Measurements from ENCODE around the gene GRID1.

DNA sequence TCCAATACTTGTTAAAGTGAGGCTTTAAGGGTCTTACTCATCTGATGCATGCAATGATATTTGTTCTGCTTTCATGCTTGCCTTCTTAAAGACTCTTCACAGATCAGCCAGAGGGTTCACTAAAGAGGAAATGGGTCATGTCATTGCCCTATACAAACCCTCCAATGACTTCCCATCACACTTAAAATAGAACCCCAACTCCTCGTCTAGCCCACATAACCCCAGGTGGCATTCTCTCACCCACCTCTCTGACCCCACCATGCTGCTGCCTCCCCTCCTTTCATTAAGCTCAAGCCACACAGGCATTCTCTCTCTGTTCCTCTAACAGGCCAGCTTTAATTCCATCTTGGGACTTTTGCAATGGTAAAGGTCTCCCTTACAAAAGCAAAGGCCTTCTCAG, 253.6 kb downstream of the GRID1 start:
- TF ChIP-seq, protein P1, sequence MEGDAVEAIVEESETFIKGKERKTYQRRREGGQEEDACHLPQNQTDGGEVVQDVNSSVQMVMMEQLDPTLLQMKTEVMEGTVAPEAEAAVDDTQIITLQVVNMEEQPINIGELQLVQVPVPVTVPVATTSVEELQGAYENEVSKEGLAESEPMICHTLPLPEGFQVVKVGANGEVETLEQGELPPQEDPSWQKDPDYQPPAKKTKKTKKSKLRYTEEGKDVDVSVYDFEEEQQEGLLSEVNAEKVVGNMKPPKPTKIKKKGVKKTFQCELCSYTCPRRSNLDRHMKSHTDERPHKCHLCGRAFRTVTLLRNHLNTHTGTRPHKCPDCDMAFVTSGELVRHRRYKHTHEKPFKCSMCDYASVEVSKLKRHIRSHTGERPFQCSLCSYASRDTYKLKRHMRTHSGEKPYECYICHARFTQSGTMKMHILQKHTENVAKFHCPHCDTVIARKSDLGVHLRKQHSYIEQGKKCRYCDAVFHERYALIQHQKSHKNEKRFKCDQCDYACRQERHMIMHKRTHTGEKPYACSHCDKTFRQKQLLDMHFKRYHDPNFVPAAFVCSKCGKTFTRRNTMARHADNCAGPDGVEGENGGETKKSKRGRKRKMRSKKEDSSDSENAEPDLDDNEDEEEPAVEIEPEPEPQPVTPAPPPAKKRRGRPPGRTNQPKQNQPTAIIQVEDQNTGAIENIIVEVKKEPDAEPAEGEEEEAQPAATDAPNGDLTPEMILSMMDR (IDR thresholded peaks at IDR 0.05): no peak
- TF ChIP-seq POLR2A (IDR thresholded peaks at IDR 0.05): no peak
